ENCODE results near the gene CASD1.
A peak's percentile ranks its signal among the peaks of the same experiment; 100 is the strongest.

Gene CASD1

DNA sequence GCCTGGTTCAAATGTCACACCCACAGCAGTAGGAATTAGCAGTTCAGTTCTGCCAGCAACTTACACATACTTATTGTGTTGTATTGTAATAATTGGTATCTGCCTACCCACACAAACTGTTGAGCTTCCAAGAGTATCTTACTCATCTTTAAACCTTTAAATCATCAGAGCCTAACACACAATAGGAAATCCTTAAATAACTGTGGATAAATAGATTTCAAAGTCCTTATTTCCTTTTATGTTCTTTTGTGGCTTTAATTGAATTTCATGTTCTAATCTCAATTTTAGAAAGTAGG, 3.9 kb downstream of the CASD1 start:
- no peak for DNase-seq

DNA sequence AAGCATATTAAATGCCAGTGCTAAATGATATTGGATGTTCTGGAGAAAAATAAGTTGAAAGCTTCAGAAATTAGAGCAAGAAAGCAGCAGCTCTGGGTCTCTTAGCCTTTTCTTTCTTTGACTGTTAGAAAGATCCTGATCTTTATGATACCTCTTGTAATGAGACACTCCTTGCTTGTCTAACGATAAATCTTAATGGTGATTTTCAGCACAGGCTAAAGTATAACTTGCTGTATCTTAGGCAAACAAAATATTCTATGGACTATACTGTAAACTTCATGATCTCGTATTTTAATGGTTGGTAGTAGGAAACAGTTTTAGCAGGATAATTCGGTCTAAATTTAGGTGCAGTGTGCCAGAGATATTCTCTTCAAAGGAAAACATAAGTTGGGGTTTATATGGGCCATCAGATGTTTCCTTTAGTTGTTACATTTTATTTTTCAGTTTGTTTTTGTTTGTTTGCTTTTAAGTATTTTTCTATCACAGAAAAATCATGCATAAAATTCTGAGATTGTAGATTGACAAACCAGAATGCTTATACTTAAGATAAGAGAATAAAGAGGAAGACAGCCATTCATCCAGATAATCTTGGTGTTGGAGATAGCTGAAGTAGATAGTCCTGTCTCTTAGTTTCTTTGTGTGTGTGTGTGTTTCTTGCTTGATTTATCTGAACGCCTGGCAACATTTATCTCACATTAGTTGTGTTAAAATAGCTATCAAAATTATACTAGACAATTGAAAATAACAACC, 4.7 kb downstream of the CASD1 start:
- DNase-seq: no peak

DNA sequence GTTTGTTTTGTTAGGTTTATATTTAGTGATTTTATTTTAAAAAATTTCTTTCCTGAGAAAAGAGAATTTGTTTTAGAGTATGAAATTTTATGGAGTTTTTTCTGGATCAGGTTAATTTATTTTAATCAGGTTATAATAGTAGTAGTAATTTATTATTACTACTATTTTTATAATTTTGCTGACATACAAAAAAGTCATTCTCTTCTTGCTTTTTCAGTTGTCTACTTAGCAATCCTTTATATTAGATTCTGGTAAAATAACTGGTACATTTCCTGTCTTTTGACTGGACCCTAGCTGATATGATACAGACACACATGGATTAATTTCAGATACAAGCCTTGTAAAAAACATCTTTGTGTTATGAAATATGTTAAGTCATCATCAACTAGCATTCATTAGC, 5.3 kb downstream of the CASD1 start:
- no peak for DNase-seq

DNA sequence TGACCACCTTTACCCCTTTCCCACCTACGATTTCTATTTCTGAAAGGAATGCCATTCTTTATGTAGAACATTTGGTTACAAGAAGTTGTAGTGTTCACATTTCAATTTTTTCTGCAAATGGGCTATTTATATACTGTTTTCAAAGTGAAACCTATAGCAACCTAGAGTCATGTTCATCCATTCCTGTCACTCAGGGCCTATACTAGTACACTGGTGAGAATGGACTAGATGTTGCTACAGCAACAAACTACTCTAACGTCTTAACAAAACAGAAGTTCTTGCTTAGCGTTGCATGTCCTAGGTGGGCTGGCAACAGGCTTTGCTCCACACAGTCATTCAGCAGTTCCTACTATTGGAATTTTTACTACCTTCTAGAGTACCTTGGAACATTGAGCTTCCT, 16.3 kb downstream of the CASD1 start:
- no peak for DNase-seq

DNA sequence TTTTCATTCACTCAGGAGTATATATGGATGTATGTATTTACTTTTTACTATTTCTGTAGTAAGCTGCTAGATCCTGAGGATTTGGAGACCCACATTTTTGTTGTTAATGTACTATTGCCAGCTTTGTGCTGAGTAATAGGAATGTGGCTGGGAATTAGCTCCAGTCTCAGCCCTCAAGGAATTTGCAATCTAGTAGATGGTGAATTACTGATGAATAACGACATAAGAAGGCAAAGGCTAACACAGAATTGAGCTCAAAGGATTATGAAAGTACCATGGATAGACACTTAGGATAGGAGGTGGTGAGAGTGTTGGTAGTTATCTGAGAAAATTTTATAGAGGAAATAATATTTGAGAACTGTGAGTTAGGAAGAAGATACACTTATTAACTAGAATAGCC, 19.9 kb downstream of the CASD1 start:
- no peak for DNase-seq

DNA sequence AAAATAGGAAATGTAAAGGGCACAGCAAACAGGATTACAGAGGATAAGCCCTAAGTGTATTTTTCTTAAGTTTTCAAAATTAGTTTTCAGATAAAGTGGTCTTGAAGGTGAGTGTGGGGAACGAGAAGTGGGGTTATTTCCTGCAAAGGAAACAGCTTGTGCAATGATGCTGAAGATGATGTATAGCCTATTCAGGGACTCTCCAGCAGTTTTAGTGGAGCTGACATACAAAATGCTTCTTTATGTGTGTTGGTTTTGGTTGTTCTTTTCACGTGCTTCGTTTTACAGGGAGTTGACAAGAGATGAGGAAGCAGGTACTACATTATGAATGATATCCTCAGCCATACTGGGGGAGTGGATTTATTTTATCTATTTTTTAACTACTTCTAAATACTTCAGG, 20.5 kb downstream of the CASD1 start:
- no peak for DNase-seq

DNA sequence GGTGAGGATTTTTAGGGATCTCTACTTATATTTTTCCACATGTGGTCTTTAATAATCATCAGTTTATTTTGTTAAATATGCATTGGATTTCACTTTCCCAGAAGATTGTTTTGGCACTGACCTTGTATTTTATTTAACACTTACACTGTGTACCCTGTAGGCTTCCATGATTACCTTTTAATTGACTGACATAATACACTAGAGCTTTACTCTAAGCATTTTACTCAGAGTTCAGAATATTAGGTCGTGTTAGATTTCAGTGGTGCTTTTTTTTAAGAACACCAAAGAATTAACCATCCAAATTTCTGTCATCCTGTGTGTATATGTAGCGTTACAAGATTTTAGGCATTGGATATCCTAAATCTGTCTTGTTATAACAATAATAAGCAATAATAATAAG, 23.1 kb downstream of the CASD1 start:
- DNase-seq: no peak

DNA sequence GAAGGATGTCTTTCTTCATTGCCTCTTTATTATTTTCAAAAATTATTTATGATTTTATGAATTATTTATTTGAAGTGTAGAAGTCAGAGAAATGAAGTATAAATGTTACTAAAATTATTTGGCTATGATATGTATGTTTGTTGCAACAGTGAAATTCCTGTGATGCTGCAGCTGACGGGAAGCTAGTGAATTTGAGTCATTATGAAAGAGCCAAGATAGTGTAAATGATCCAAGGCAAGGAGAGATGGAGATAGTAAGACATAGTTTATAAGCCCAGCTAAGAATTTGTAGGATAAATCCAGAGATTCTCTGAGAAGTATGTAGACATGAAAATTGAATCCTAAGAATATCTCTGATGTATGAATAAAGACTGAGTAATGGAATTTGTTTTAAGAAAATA, 30.8 kb downstream of the CASD1 start:
- no peak for DNase-seq

DNA sequence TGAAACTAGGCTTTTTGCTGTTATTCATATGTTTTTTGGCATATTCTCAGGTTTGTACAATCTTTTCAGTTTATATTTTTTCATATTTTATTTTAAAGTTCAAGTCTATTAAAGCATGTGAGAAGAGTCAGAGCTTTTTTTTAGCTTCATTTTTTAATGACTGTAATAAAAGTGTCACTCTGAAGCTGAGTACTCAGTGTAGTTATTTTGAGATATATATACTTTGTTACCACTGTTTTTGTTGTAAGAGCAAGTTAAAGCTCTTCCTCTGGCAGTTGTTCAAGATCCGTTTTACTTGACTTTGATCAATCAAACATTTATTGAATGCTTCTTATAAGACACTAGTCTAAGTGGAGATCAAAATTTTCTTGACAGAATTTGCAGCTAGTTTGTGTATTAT, 37.5 kb downstream of the CASD1 start:
- DNase-seq: no peak

DNA sequence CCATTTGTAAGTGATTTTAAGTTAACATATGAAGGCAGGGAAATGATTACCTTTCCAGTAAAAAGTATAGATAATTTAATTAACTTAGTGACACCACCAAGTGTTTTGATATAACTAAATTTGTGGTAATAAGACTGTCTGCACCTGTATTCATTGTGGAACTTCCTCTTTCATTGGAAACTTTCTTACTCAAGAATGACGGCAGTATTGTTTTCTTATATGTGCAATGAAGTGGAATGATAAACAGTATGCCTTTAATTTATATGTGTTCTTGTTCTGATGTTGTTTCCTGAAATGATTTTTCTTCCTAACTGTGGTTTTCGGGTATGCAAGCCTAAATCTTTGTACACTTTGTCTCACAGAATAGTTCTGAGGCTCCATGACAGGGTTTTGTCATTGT, 46.4 kb downstream of the CASD1 start:
- no peak for DNase-seq

DNA sequence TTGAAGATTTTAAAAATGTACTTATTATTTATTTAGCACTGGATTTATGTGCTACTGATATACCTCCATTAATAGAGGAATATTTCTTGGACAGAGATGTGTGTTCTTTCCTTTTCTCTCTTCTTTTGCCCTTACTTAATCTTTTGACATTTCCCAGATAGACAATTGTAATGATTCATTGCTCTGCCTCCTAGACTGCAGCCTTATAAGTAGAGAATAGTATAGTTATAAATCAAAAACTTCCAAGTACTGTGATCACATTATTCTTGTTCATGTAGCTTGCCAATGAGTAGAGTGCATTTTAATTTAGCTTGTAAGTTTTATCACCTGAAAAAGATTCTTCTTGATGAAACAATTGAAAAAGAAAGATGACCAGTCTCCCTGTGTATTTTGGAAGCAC, 47.6 kb downstream of the CASD1 start:
- no peak for DNase-seq

DNA sequence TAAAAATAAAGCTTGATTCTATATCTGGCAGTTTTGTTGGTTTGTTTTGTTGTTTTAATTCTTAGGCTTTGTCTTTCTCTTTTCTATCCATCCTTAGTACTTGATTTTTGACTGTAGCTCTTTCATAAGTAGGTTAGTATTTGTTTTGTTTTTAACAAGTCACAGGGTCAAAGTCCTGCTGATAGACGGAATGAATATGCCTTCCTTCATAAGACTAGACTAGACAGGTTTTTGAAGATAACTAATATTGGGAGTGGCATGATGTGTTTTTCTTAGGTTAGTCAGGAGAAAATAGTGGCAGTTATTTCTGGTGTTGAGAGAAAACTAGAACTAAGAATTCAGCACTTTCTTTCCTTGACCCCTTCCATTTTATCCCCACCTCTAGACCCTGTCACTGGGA, 50.4 kb downstream of the CASD1 start:
- no peak for DNase-seq

DNA sequence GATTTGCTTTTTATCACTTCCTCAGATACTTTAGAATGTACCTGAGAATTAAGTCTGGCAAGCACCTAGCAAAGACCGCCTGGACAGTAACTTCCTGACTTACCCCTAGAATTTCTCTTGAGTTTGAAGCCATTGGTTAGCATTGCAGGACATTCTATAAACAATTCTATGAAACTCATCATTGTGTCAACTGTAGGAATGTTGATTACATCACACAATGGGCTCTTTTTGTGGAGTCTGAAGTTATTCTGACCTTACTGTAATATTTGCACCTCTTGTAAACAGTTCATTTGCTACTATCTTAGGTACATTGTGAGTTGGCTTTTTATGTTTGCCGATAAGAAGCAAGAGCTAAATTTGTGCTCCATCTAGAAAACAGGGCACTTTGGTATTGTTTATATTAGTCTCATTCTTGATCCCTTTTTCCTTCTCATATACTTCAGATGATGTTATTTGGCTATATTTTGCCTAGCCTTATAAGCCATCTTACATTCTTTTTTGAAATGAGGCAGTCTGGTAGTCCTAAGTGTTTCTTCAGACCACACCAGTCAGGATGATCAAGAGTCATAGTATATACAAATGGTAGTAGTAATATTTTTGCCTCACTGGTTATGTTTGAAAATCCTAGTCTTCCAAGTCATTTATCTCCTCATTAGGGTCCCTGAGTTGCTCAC, 52.4 kb downstream of the CASD1 start:
- no peak for DNase-seq

DNA sequence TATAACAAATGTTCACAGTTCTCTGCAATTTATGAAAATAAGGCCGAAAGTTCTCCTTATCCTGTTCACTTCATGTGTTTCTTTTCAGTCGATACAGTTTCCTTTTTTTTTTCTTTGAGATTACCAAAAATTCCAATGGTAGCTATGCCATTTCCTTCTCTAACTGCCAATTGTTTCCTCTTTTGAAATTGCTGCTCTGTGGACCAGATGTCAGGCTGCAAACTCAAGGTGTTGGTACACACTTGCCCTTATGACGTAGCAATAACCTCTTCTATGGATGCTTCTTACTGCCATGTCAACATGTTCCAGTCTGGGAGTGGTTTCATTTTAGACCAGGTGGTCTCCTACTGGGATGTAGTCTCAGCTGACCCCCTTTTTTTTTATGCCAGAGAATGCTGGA, 52.9 kb downstream of the CASD1 start:
- DNase-seq: no peak

DNA sequence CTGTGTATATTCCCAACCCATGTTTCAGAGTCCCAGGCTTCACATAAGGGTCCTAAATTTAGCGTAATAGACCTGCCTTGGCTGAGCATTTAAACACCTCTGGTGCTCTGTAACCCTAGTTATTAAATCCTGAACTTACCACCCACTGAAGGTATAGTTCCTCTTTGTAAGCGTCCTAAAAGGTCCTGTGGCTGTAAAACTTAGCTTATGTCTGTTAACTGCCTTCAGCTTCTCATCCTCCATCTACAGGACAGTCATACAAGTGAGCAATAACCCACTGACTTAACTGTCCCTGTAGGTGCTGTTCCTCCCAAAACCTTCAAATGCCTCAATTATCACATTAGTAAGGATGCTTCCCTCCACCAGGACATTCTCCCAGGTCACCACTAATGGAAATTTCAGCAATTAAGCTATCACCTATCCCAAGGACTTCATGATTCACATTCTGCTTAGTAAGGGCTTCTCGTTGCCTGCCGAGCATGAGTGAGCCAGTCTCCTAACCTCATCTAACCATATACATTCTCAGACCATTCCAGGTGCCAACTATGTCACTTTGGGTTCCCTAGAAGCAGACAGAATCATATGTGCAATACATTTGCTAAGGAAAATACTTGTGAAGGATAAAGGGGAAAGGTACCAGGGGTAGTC, 55.8 kb downstream of the CASD1 start:
- no peak for DNase-seq

DNA sequence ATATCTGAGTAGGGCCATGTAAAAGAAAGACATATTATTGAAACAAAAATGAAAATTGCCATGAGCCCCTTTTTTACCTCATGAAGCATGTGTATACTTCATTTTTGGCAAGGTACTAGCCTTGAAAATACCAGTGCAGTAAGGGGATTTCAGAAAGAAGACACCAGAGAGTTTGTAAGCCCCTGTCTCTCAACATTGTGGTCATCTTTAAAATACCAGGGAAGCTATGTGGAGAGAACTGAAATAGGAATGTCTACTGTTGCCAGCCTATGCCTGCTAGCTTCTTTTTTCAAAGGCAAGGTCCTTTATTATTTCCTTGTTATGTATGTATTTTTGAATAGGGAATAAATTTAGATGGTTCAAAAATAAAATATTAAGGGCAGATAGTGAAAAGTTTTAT, 57.8 kb downstream of the CASD1 start:
- no peak for DNase-seq

DNA sequence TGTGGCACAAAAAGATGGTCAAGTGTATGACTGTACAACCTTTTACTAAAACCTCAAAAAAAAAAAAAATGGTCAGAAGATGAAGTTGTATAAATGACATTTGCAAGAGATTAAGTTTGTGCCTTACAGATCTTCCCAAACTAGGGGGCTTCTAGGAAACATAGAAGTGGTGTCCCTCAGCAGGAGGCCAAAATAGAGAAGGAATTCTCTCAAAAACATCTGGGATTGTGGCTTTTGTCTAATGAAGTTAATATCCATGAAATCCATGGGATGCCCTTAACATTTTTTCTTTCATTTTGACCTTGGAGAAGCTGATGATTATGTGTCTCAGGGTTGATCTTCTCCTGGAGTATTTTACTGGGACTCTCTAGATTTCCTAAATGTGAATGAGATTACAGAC, 62.2 kb downstream of the CASD1 start:
- no peak for DNase-seq

DNA sequence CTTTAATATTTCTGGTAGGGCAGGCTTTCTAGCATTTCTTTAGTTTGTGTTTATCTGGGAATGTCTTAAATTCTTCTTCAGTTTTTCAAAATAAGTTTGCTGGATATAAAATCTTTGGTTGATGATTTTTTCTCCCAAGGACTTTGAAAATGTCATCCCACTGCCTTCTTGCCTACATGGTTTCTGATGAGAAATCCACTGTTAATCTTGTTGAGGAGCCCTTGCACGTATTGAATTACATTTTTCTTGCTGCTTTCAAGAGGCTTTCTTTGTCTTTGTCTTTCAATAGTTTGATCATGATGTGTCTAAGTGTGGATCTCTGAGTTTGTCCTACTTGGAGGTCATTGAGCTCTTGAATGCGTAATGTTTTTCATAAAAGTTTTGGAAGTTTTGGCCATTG, 66.0 kb downstream of the CASD1 start:
- no peak for DNase-seq

DNA sequence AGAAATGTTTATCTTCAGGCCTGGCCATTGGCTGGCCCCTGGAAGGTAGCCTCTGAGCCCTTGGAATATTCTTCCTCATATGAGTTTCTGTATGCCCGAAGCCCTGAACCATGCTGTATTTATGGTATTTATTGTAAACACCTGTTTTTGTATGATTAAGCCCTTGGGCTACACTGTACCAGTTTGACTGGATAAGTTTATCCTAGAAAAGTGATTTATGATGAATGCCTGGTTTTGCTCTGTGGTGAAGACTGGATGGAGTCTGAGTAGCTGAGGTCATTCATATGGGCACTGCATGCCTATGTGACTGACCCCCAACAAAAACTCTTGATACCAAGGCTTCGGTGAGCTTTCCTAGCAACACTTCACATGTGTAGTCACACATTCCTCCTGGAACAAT, 66.7 kb downstream of the CASD1 start:
- DNase-seq: no peak

DNA sequence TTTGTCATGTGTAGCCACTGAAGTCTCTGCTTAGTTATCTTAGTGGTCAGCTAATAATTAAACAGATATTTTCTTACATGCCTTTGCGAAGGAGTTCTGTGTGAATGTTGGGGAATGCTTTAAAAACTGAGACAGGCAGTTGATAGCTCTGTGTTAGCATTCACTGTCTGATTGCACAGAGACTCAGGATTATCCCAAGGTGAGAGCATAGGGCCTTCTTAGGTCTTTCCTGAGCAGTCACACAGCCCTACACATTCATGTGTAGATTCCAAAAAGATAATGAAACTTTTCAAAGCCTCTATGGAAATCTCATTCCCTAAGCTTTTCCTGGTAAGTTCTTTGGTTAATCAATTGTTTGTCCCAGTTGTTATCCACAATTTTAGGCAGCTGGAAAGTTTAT, 67.7 kb downstream of the CASD1 start:
- DNase-seq: no peak

DNA sequence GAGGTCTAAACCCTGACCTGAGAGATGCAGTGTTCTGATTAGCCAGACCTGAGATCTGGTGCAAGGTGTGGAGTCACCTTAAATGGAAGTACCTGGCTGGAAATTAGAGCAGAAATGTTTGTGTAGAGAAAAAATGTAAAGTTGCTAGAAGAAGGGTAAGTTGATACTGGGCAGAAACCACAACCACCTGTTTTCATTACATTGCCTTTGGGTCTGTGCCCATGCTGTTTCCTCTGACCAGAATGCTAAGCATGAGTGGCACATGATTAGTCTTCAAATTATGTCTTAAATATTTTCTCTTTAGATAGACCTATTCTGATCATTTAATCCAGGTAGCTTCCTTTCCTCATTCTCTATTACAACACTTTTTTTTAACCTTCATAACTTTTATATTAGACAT, 69.0 kb downstream of the CASD1 start:
- peak; percentile 24 for DNase-seq

DNA sequence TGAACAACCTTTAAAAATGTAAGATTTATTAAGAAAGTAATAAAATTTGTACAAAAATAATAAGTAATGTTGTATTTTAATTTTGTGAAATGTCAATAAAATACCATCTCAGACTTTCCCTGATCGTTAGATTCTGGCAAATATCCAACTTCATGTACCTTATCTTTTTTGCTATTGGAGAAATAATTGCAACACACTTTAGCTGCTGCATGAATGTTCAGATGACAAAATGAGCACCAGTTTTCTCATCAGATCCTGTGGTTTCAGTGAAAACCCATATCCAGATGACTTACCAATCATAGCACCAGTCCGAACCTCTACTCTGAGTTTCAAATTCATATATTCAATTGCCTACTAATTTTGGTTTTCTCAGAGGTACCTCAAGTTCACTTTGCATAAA, 69.9 kb downstream of the CASD1 start:
- DNase-seq: no peak

DNA sequence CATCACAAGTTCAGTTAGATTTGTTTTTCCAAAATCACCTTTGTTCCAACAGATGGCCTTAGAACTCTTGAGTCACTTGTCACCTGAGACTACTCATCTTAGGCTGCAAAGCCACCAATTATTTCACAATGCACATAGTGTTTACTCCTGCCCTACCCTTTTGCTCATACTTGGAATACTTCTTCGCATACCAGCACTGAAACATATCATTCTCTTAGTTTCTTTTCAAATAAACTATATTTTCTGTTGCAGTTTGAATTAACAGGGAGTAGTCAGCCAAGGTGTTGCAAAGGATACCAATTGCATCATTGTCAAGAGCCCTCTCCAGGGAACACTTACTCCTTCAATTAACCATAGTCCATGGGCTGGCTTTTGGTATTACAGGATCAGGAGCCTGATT, 71.0 kb downstream of the CASD1 start:
- no peak for DNase-seq

DNA sequence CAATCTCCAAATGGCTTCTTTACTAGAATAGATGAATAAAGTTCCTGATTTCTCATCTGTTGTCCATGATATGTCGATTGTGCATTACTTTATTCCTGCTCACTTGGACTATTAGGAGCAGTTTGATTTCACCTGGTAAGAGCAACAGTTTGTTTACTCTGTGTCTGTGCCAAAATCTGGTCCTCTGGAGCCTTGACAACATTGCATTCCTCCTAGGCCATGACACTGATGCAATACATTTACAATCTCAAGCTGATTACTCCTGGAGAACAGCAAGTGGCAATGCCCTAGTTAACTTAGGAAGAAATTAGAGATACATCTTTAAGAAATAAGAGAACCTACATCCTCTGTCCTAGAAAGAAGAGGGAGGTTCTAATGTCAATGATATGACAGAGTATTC, 74.5 kb downstream of the CASD1 start:
- DNase-seq: no peak

DNA sequence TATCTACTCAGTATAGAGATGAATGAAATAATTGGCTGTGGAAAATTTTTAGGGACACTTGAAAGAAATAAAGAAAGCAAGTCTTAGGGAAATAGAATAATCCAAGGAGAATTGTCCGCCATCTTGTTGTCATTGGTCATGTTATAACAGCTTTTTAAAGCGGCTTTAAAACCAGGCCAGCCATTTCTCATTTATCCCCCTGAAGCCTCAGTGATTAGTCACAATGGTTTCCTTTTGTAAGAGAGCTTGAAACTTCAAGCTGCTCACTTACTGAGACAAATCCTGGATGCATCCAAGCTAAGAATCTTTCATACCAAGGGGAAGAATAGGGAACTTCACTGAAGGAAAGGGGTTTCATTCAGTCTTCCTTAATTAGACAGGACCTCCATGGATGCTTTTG, 78.5 kb downstream of the CASD1 start:
- DNase-seq: no peak

Measured in NCI-H2107 (cell line).